Gastrocnemius medialis (tissue), 4 donors: ENCODE data around the gene PPP1R37. TPM values are rescaled to one million over a fixed set of nuclear protein-coding genes. Genes with fewer than 3 reads are reported as not detected.

ENCODE experiments used
- ATAC-seq, 2 donors: fragments of 150-250 bp; one replicate each; pipeline ENCODE4 v1.9.1; 2016
- DNase-seq, 2 donors: peaks; one replicate each; pipeline ENCODE4 v3.0.0-alpha.2; 2019
- H3K27ac ChIP-seq, 4 donors: fragments of 200-600 bp; sonication (generic); 1 replicate in 1 of 4; 2 replicates in 3 of 4; pipeline ENCODE4 v1.5.1; 2016 to 2018; ENCODE audit warnings: mild to moderate bottlenecking in 2 of 4, moderate library complexity in 1 of 4
- H3K27me3 ChIP-seq, 3 donors: fragments of 200-600 bp; sonication (generic) in 2 of 3; 1 replicate in 1 of 3; 2 replicates in 2 of 3; pipeline versions ENCODE4 v1.5.1 to v1.6.0; 2016 to 2019; ENCODE audit warnings: mild to moderate bottlenecking in 1 of 3, moderate library complexity in 1 of 3
- H3K36me3 ChIP-seq, 2 donors: fragments of 200-600 bp; sonication (generic) in 1 of 2; one replicate each; pipeline ENCODE4 v1.5.1; 2017 to 2018
- H3K4me1 ChIP-seq, 2 donors: fragments of 200-600 bp; sonication (generic) in 1 of 2; one replicate each; pipeline ENCODE4 v1.5.1; 2016 to 2017; ENCODE audit warnings: mild to moderate bottlenecking in 2 of 2
- H3K4me3 ChIP-seq, 4 donors: fragments of 200-600 bp; sonication (generic) in 3 of 4; 1 replicate in 1 of 4; 2 replicates in 3 of 4; pipeline ENCODE4 v1.5.1; 2016 to 2019; ENCODE audit warnings: mild to moderate bottlenecking in 2 of 4
- H3K9me3 ChIP-seq, 3 donors: fragments of 200-600 bp; sonication (generic) in 2 of 3; 1 replicate in 1 of 3; 2 replicates in 2 of 3; pipeline ENCODE4 v1.5.1; 2016 to 2019
- CTCF ChIP-seq, 5 experiments: fragments of 450-650 bp in 3 of 5; fragments of 200-600 bp in 2 of 5; sonication (generic) in 2 of 5; IDR thresholded peaks in 4 of 5; conservative IDR thresholded peaks in 1 of 5; 1 replicate in 4 of 5; 2 replicates in 1 of 5; pipeline ENCODE4 v1.5.1; 2016 to 2019; ENCODE audit warnings: antibody characterized with exemption in 5 of 5, mild to moderate bottlenecking in 3 of 5, moderate library complexity in 3 of 5
- POLR2A ChIP-seq, 2 donors: fragments of 450-650 bp; IDR thresholded peaks; one replicate each; pipeline ENCODE4 v1.6.1; 2017; ENCODE audit warnings: antibody characterized with exemption in 2 of 2, mild to moderate bottlenecking in 2 of 2, moderate library complexity in 2 of 2
- in situ Hi-C, 4 donors: fragments of 200-750 bp; cut with MboI; loops; one replicate each; pipeline versions ENCODE4 v1.15.0 to v1.8.0; 2017; ENCODE audit warnings: low sequenced_read_pairs in 4 of 4
- intact Hi-C: fragments of 100-400 bp; cut with DNase I; formaldehyde crosslinking; loops from one replicate; pipeline ENCODE4 v1.15.1; 2023; ENCODE audit warnings: low total_unique reads
- total RNA-seq, 4 donors: library from RNA; depleted of rRNA; stranded (reverse); fragments of >200 nt; gene quantifications; one replicate each; pipeline versions ENCODE4 v1.1.0 to v1.2.3, GENCODE V29; 2016

PPP1R37 gene
- total RNA-seq, 4 donors from 2014 or later = 30.5 to 51.1 (median 39.7) TPM

GRCh38 chr19:45063851-45064801, 28.9 kb upstream of the PPP1R37 start:
- TF ChIP-seq CTCF (IDR thresholded peaks at IDR 0.05 in 4 of 5, conservative IDR thresholded peaks at IDR 0.05 in 1 of 5) (no peak), POLR2A (IDR thresholded peaks at IDR 0.05) (no peak)
- Histone ChIP-seq H3K36me3 (peaks cover 0 to 96% of the 10 kb centered on the region in 2 donors), H3K27ac (no peak overlapping the region), H3K27me3 (no peaks in the 10 kb centered on the region), H3K9me3 (no peaks in the 10 kb centered on the region), H3K4me3 (no peak overlapping the region), H3K4me1 (no peaks in the 10 kb centered on the region)
- in situ Hi-C loops (no loop called here), intact Hi-C loops (no loop called here)
- ATAC-seq = no peak
- DNase-seq = no peak

GRCh38 chr19:45066921-45067661, 25.9 kb upstream of the PPP1R37 start:
- no peak for ATAC-seq
- intact Hi-C loops (no loop called here), in situ Hi-C loops (no loop called here)
- H3K4me1 ChIP-seq = no peaks in the 10 kb centered on the region
- H3K9me3 ChIP-seq = no peaks in the 10 kb centered on the region
- no peak overlapping the region for H3K4me3 ChIP-seq
- H3K27ac ChIP-seq = no peak overlapping the region
- H3K27me3 ChIP-seq = no peaks in the 10 kb centered on the region
- TF ChIP-seq POLR2A (IDR thresholded peaks at IDR 0.05) = no peak
- H3K36me3 ChIP-seq = peaks cover 0 to 88% of the 10 kb centered on the region in 2 donors
- DNase-seq = no peak

- ATAC-seq (no peak), DNase-seq (no peak)
- H3K4me1 ChIP-seq = no peaks in the 10 kb centered on the region
- no peak overlapping the region for H3K27ac ChIP-seq
- no peaks in the 10 kb centered on the region for H3K27me3 ChIP-seq
- peaks cover 0 to 78% of the 10 kb centered on the region in 2 donors for H3K36me3 ChIP-seq
- TF ChIP-seq POLR2A (IDR thresholded peaks at IDR 0.05) (no peak), CTCF (IDR thresholded peaks at IDR 0.05 in 4 of 5, conservative IDR thresholded peaks at IDR 0.05 in 1 of 5) (no peak)
- no peaks in the 10 kb centered on the region for H3K9me3 ChIP-seq
- H3K4me3 ChIP-seq = no peak overlapping the region
- in situ Hi-C loops = no loop called here
- intact Hi-C loops = no loop called here
These were observed 24.9 kb upstream of the PPP1R37 start for GRCh38 chr19:45068041-45068440.

GRCh38 chr19:45069056-45069455, 23.9 kb upstream of the PPP1R37 start:
- H3K9me3 ChIP-seq = no peaks in the 10 kb centered on the region
- H3K4me3 ChIP-seq = no peak overlapping the region
- no peaks in the 10 kb centered on the region for H3K4me1 ChIP-seq
- in situ Hi-C loops (no loop called here), intact Hi-C loops (no loop called here)
- no peak overlapping the region for H3K27ac ChIP-seq
- no peak for TF ChIP-seq CTCF (IDR thresholded peaks at IDR 0.05 in 4 of 5, conservative IDR thresholded peaks at IDR 0.05 in 1 of 5)
- TF ChIP-seq POLR2A (IDR thresholded peaks at IDR 0.05) = no peak
- no peaks in the 10 kb centered on the region for H3K27me3 ChIP-seq
- ATAC-seq = no peak
- peaks cover 0 to 70% of the 10 kb centered on the region in 2 donors for H3K36me3 ChIP-seq
- DNase-seq = no peak

- H3K36me3 ChIP-seq = peaks cover 0 to 59% of the 10 kb centered on the region in 2 donors
- DNase-seq = no peak
- ATAC-seq = no peak
- no peaks in the 10 kb centered on the region for H3K27me3 ChIP-seq
- no peaks in the 10 kb centered on the region for H3K9me3 ChIP-seq
- TF ChIP-seq POLR2A (IDR thresholded peaks at IDR 0.05) = no peak
- TF ChIP-seq CTCF (IDR thresholded peaks at IDR 0.05 in 4 of 5, conservative IDR thresholded peaks at IDR 0.05 in 1 of 5) = no peak
- peaks cover 0 to 4% of the 10 kb centered on the region in 2 donors for H3K4me1 ChIP-seq
- H3K4me3 ChIP-seq = no peak overlapping the region
- intact Hi-C loops (no loop called here), in situ Hi-C loops (no loop called here)
- H3K27ac ChIP-seq = no peak overlapping the region
These were observed 22.8 kb upstream of the PPP1R37 start for GRCh38 chr19:45070214-45070613.
